Rectal smooth muscle tissue (tissue), 1 donor: Measurements from ENCODE around the gene GDPD5.

Experiments
- H3K27ac ChIP-seq: one replicate; pipeline ENCODE4 v1.7.0; 2013; ENCODE audit warnings: low read depth, low read length, inconsistent platforms
- H3K27me3 ChIP-seq: one replicate; pipeline ENCODE4 v1.7.0; 2013; ENCODE audit warnings: low read length; ENCODE audit not compliant: control insufficient read depth, insufficient read depth
- H3K36me3 ChIP-seq: one replicate; pipeline ENCODE4 v1.7.0; 2013; ENCODE audit warnings: low read length; ENCODE audit not compliant: control insufficient read depth, insufficient read depth
- H3K4me1 ChIP-seq: one replicate; pipeline ENCODE4 v1.7.0; 2013; ENCODE audit warnings: low read length; ENCODE audit not compliant: control insufficient read depth, insufficient read depth
- H3K4me3 ChIP-seq: one replicate; pipeline ENCODE4 v1.7.0; 2013; ENCODE audit warnings: low read length
- H3K9ac ChIP-seq: one replicate; pipeline ENCODE4 v1.7.0; 2013; ENCODE audit warnings: low read length

Gene GDPD5

GRCh38 chr11:75563501-75563977 is 37.8 kb upstream of the GDPD5 start:
- Histone ChIP-seq H3K4me3 (peak overlapping the region; percentile 71), H3K27me3 (no peaks in the 10 kb centered on the region), H3K27ac (peak overlapping the region; percentile 100), H3K36me3 (peaks cover 12% of the 10 kb centered on the region), H3K9ac (peak overlapping the region; percentile 85), H3K4me1 (peaks cover 48% of the 10 kb centered on the region)

DNA sequence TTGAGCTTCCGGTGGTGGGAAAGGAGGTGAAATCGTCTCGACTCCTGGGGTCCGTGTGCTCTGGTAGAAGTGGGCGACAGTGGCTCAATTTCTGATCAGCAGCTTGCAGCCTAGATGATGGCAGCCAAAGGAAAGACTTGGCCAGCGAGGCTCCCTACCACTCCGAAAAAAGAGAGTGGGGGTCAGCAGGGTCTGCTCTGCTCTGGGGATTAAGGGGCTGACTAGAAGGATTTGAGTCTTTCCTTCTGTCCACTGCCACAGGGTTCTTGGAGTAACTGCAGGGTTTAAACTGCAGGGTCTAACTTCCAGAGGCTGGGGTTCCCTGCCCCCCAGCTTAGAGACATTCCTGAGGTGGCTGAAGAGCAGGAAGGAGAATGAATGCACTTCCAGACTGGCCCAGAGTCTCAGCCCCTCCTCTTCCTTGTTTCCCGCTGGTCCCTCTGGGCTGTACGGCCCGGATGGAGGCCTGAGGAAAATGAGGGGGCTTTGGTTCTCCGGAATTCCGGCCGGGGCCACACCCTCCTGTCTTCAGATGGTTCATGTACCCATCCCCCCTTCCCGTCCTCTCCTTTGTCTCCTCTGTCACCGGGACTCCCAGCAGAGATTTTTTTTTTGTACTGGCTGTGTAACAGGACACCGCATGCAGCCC is 37.2 kb upstream of the GDPD5 start:
- H3K9ac ChIP-seq, result peak overlapping the region; percentile 85
- peak overlapping the region; percentile 71 for H3K4me3 ChIP-seq
- H3K4me1 ChIP-seq, result peaks cover 52% of the 10 kb centered on the region
- H3K36me3 ChIP-seq, result peaks cover 8% of the 10 kb centered on the region
- no peaks in the 10 kb centered on the region for H3K27me3 ChIP-seq
- peak overlapping the region; percentile 100 for H3K27ac ChIP-seq

DNA sequence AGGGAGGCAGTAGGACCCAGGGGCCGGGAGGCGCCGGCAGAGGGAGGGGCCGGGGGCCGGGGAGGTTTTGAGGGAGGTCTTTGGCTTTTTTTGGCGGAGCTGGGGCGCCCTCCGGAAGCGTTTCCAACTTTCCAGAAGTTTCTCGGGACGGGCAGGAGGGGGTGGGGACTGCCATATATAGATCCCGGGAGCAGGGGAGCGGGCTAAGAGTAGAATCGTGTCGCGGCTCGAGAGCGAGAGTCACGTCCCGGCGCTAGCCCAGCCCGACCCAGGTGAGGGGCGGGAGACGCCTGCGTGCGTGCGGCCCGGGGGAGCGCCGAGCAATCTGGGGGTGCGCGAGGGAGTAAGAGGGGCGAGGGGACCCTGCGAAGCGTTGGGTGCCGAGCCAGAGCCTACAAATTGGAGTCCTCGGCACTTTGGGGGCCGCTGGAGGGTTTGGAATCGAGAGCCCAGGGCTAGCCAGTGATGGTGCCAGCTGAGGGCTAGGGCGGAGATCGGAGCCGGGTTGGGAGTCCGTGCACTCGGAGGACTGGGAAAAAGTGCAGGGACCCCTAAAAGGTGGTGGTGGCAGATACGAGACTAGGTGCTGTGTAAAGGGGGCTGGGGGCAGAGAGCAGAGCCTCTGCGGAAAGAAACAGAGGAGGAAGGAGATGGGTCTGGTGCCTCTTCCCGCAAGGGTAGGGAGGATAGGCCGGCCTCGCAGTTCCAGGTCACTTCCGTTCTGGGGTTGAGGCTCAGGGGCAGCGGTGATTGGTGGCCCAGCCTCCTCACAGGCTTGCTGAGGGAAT is 36.5 kb upstream of the GDPD5 start, which contains the start of gene SERPINH1:
TSS of gene SERPINH1 (plus strand) at position 206 of the 788 bp plus-strand sequence. CDS start 4,097 bp downstream, outside the sequence.
- Histone ChIP-seq H3K36me3 (peaks cover 3% of the 10 kb centered on the region), H3K9ac (peak within 1 kb of the TSS; percentile 85), H3K4me3 (peak within 1 kb of the TSS; percentile 71), H3K27me3 (no peaks in the 10 kb centered on the region), H3K4me1 (peaks cover 56% of the 10 kb centered on the region), H3K27ac (peak within 1 kb of the TSS; percentile 100)

DNA sequence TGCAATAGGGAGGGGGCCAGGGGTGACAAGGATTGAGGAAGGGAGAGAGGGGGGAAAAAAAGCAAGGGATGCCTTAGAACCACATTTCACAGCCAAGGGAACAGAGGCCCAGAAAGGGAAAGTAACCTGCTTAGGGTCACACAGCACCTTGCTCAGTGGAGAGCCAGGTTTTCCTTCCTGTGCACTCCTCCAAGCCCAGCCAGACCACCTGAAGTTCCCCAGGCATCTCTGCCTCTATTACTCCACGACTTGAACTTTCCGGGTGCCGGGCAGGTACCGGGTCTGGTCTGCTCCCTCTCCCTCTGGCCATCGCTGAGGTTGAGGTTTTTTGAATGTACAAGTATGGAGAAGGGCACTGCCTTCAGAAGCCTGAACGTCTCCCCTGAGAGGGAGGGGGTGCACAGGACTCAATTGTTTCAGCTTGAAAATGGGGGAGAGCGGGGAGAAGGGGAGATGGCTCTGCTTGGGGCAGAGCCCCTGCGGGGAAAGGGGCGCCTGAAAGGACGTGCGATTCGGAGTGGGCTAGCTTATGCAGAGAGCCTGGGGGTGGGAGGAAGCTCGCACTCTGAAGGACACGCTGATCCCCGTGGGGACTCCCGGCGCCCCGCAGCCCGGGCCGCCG is 35.8 kb upstream of the GDPD5 start:
- H3K9ac ChIP-seq, result peak overlapping the region; percentile 45
- peak overlapping the region; percentile 71 for H3K4me3 ChIP-seq
- no peaks in the 10 kb centered on the region for H3K27me3 ChIP-seq
- no peaks in the 10 kb centered on the region for H3K36me3 ChIP-seq
- H3K27ac ChIP-seq, result peak overlapping the region; percentile 100
- peaks cover 63% of the 10 kb centered on the region for H3K4me1 ChIP-seq

- Histone ChIP-seq H3K27me3 (no peaks in the 10 kb centered on the region), H3K4me1 (peaks cover 62% of the 10 kb centered on the region), H3K36me3 (no peaks in the 10 kb centered on the region), H3K4me3 (no peak overlapping the region), H3K9ac (no peak overlapping the region), H3K27ac (peak overlapping the region; percentile 100)
Measured at GRCh38 chr11:75560644-75561043, 34.9 kb upstream of the GDPD5 start.

- H3K4me1 ChIP-seq, result peaks cover 56% of the 10 kb centered on the region
- H3K27me3 ChIP-seq, result no peaks in the 10 kb centered on the region
- peak overlapping the region; percentile 49 for H3K4me3 ChIP-seq
- peak overlapping the region; percentile 96 for H3K27ac ChIP-seq
- H3K36me3 ChIP-seq, result no peaks in the 10 kb centered on the region
- H3K9ac ChIP-seq, result no peak overlapping the region
Measured at GRCh38 chr11:75558939-75559843, 33.5 kb upstream of the GDPD5 start.

DNA sequence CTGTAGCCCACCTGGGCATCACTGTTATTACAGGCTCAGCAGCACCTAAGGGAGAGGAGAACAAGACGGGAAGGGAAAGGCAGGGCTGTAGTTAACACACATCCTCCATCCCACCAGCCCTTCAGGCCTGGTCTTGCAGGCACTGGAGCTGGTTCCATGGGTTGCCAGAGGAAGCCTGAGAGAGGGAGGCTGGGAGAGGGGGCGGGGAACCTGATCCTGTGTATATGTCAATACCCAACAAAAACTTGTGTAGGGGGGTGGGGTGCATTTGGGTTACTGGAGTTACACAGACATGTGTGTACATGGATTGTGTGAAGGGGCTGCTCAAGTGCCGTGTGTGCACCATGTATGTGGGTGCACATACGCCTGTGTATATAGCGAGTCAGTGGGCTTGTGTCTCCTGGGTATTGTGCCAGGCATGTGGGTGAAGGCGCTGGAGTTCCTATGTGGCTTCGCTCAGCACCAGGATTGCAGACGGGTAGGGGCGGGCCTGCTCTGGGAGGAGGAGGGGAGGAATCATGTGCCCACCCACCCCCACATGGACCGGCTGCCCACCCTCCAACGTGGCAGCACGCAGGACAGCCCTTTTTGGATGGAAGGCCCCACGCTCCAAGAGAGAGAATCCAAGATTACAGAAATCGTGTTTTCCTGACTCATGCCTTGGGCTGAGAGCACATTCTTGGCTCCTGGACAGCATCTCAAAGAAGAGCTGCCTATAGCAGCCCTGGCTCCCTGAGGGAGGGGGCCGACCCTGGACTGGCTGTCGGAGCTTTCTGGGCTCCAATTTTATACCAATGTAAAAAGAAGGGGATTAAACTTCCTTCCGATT is 32.1 kb upstream of the GDPD5 start:
- Histone ChIP-seq H3K27me3 (no peaks in the 10 kb centered on the region), H3K4me3 (peak overlapping the region; percentile 56), H3K4me1 (peaks cover 56% of the 10 kb centered on the region), H3K36me3 (no peaks in the 10 kb centered on the region), H3K27ac (peak overlapping the region; percentile 96), H3K9ac (peak overlapping the region; percentile 28)

- Histone ChIP-seq H3K27ac (peak overlapping the region; percentile 96), H3K27me3 (no peaks in the 10 kb centered on the region), H3K36me3 (no peaks in the 10 kb centered on the region), H3K9ac (no peak overlapping the region), H3K4me1 (peaks cover 51% of the 10 kb centered on the region), H3K4me3 (no peak overlapping the region)
Measured at GRCh38 chr11:75556275-75556674, 30.5 kb upstream of the GDPD5 start.

DNA sequence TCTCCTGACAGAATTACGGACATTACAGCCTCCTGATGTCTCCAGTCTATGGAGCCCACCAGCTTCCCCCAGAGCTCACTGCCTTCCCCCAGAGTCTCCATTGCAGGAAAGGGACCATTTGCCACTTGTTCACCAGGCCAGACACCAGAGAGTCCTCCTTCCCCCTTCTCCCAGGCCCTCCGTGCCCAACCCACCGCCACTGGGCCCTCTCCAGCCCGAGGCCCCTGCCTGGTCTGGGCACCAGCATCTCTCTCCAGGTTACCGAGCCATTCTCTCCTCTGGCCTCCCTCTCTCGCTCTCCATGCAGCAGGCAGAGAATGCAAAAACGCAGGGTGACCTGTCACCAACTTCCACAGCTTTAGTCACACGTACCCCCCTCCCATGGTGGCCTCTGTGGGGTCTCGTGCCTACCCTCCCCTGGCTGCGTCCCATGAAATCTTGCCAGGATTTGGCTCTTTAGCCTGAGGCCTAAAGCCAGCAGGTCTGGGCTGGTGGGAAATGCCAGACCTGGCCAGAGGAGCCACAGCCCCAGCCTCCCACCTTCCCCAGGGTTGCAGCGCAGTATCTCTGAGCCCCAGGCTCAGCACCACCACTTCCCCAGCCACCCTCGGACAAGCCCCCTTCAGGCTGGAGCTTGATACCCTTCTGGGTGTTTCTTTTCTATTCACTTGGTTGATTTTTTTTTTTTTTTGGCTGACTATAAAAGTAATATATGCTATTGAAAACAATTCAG is 29.5 kb upstream of the GDPD5 start:
- Histone ChIP-seq H3K4me1 (peaks cover 46% of the 10 kb centered on the region), H3K27ac (peak overlapping the region; percentile 88), H3K9ac (no peak overlapping the region), H3K27me3 (no peaks in the 10 kb centered on the region), H3K4me3 (peak overlapping the region; percentile 22), H3K36me3 (no peaks in the 10 kb centered on the region)

DNA sequence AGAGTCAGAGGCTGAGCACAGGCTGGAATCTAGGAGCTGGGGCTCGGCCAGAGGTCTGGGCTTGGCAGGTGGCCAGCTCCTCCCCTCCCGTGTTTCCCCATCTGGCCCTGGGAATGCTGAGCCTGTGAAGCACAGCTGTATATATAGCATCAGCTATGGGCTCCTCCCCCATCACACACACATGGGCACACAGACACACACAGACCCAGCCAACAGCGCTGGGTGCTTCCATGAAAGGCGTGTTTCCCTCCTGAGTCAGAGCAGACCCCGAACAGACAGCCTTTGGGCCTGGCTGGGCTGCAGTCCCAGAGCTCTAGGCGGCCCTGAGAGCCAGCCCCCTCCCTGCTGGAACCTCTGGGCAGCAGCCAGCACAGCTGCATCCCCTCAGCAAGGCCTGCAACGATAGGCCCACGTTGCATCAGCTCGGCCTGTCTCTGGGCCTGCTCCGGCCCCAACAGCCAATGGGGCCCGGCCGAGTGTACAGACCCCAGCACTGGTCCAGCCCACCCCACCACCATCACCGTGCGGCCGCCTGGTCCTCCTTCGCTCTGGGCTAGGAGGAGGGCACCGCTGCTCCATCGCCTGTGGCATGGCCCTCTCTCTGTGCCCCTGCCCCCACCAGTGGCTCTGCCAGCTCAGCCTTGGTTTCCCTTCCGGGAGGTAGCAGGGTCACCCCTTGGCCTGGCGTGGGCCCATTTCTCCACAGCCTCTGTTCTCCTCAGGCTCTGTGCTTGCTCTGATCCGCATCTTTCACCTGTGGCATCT is 28.7 kb upstream of the GDPD5 start:
- Histone ChIP-seq H3K4me1 (peaks cover 42% of the 10 kb centered on the region), H3K4me3 (peak overlapping the region; percentile 22), H3K9ac (no peak overlapping the region), H3K36me3 (no peaks in the 10 kb centered on the region), H3K27ac (peak overlapping the region; percentile 88), H3K27me3 (no peaks in the 10 kb centered on the region)
